Placental pericyte (primary cell): ENCODE data around the gene MYO15A. TPM values are rescaled to one million over a fixed set of nuclear protein-coding genes. Genes with fewer than 3 reads are reported as not detected.

ENCODE experiments used
- total RNA-seq: library from RNA; depleted of rRNA; stranded (reverse); fragments of >200 nt; gene quantifications from 2 replicates; pipeline ENCODE4 v1.2.3, GENCODE V29; 2012

MYO15A gene
- 0.44 and 0.72 TPM in 2 replicates for total RNA-seq

GRCh38 chr17:18108401-18109312 is at the start of gene MYO15A:
MYO15A (plus strand) TSS chr17:18108756; CDS start chr17:18118801, 10,045 bp downstream.

GRCh38 chr17:18087610-18088491 is 20.7 kb upstream of the MYO15A start, which contains the start of gene DRG2:
DRG2 (plus strand) TSS chr17:18087948; CDS start chr17:18088024, 76 bp downstream.

GRCh38 chr17:18183334-18184142 is 75.0 kb downstream of the MYO15A start, which contains the start of gene ALKBH5:
ALKBH5 (plus strand) TSS chr17:18183828; CDS start chr17:18184244, 416 bp downstream.

GRCh38 chr17:18225121-18225641 is 116.6 kb downstream of the MYO15A start, which contains the start of gene LLGL1:
LLGL1 (plus strand) TSS chr17:18225635; CDS start chr17:18225683, 48 bp downstream.

Other genes with a start within 250 kb of the MYO15A start
- gene TOM1L2, start 136.4 kb upstream of the MYO15A start, total RNA-seq: 26.5 and 35.1 TPM in 2 replicates
- 0.66 and 0.86 TPM in 2 replicates for gene DRC3, start 135.9 kb upstream of the MYO15A start, total RNA-seq
- 10.7 and 14.7 TPM in 2 replicates for gene ATPAF2, start 69.6 kb upstream of the MYO15A start, total RNA-seq
- gene GID4, start 69.3 kb upstream of the MYO15A start, total RNA-seq: 6.3 and 11.4 TPM in 2 replicates
- 33.9 and 45.8 TPM in 2 replicates for gene DRG2, start 20.8 kb upstream of the MYO15A start, total RNA-seq
- gene ALKBH5, start 75.1 kb downstream of the MYO15A start, total RNA-seq: 103 and 168 TPM in 2 replicates
- 32.4 and 53.4 TPM in 2 replicates for gene LLGL1, start 116.9 kb downstream of the MYO15A start, total RNA-seq
- 343 and 376 TPM in 2 replicates for gene FLII, start 150.0 kb downstream of the MYO15A start, total RNA-seq
- gene MIEF2, start 151.9 kb downstream of the MYO15A start, total RNA-seq: 10.9 and 27.8 TPM in 2 replicates
- 39.4 and 58.7 TPM in 2 replicates for gene TOP3A, start 206.2 kb downstream of the MYO15A start, total RNA-seq
- 24.6 and 26.0 TPM in 2 replicates for gene SMCR8, start 206.5 kb downstream of the MYO15A start, total RNA-seq